ENCODE data around the gene ADAMTS15.

Gene ADAMTS15

DNA sequence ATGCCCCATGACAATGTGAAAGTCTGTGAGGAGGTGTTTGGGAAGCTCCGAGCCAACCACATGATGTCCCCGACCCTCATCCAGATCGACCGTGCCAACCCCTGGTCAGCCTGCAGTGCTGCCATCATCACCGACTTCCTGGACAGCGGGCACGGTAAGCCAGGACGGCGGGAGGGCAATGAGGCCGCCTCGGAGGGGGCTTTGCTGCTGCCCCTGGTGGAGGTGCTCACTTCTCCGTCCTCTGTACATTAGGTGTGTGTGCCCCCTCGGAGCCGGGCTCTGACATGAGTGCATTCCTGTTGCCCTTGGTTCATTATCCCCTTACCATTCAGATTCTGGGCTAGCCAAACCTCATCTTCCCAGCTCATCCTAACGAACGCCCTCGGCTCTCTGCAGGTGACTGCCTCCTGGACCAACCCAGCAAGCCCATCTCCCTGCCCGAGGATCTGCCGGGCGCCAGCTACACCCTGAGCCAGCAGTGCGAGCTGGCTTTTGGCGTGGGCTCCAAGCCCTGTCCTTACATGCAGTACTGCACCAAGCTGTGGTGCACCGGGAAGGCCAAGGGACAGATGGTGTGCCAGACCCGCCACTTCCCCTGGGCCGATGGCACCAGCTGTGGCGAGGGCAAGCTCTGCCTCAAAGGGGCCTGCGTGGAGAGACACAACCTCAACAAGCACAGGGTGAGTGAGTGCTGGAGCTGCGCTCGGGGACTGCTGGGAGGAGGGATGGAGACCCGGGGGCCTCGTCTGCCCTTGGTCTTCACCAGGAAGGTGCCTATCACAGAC is 13.8 kb downstream of the ADAMTS15 start:
- no peak for DNase-seq

DNA sequence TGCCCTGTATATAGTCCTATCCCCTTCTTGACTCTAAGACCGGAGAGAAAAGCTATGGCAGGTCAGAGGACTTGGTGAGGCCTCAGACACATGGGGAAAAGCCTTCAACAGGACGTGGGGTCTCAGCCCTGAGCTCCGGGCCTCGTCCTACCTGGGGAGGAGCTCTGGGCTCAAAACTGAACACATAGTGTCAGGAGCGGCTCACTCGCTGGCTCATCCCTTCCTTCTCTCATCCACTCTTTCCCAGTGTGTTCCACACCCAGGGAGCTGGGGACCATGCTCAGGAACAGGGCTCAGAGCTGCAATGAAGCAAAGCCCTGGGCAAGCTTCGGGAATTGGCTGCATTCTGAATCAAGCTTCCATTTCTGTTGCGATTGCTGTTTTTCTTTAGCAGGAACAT is 14.5 kb downstream of the ADAMTS15 start:
- no peak for DNase-seq

DNA sequence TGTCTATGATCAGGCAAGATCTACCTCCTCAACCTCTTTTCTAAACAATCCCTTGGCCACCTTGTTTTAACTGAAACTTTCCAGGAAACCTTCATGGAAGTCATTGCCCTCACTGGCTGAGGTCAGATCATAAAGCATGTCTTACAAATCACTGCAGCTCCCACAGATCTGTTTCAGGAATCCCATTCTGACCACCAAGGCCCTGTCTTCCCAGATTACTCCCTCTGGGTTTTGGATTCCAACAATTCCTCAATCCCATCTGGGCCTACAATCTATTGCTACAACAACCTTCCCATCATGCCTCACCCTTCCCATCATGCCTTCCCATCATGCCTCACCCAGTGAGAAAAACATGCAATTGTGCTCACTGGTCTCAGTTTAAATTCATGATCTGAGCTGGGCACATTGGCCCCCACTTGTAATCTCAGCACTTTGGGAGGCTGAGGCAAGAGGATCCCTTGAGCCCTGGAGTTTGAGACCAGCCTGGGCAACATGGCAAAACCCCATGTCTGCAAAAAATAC is 15.9 kb downstream of the ADAMTS15 start:
- no peak for DNase-seq

DNA sequence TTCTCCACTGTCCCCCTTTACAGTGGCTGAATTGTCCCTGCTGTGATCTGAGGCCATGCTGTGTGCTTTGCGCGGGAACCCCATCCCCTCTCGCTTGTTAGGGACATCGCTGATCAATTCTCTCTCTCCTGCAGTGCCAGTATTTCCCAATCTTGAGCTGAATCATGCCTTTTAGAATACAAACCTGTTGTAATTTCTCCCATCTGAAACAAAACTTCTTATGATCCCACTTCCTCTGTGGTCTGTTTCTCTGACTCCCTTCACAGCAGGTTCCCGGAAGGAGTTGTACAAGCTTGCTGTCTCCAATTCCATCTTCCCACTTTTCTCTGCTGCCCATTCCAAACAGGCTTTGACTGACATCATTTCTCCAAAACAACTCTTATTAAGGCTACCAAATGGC is 16.8 kb downstream of the ADAMTS15 start:
- DNase-seq: no peak

DNA sequence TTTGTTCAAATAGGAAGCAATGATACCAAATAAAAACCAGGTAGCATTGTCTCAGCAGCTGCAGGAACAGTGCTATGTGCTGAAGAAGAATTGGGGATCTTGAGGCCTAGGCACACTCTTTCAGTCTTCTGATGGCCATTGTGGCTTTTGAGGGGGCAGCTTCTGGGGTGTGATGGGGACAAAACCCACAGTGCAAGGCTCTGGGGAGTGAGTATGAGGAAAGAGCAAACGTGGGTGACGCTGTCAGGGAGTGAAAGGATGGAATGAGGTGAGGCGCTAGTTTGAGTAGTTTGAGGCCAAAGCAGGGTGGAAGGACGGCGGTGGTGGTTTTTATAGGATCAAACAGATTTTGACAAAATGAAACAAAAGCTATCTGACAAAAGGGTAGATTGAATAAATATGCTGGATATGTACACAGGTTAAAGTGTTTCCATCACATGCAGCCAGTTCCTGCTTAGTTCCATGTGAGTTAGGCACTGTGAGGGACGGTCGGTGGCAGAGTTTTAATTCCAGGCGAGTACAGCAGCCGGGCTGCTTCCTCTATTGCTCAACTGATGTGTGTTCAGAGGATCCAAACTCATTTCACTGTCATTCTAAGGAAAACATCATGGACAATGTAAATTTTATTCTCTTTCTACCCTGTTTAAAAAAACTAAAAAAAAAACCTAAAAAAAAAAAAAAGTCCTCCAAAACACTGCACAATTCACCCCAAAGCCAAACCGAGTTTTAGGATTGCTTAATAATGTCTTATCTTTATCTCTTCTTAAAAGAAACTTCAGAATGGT is 18.9 kb downstream of the ADAMTS15 start:
- no peak for DNase-seq

DNA sequence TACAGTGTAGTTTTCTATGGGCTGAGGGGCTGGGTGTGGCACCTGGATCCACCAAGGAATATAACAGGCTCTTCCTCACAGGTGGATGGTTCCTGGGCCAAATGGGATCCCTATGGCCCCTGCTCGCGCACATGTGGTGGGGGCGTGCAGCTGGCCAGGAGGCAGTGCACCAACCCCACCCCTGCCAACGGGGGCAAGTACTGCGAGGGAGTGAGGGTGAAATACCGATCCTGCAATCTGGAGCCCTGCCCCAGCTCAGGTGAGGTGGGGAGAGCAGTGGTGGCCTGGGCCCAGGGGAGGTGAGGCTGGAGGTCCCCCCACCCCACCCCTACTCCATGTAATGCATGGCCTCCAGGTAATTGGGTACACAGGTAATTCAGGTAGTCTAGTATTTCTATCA is 20.7 kb downstream of the ADAMTS15 start:
- DNase-seq: no peak

DNA sequence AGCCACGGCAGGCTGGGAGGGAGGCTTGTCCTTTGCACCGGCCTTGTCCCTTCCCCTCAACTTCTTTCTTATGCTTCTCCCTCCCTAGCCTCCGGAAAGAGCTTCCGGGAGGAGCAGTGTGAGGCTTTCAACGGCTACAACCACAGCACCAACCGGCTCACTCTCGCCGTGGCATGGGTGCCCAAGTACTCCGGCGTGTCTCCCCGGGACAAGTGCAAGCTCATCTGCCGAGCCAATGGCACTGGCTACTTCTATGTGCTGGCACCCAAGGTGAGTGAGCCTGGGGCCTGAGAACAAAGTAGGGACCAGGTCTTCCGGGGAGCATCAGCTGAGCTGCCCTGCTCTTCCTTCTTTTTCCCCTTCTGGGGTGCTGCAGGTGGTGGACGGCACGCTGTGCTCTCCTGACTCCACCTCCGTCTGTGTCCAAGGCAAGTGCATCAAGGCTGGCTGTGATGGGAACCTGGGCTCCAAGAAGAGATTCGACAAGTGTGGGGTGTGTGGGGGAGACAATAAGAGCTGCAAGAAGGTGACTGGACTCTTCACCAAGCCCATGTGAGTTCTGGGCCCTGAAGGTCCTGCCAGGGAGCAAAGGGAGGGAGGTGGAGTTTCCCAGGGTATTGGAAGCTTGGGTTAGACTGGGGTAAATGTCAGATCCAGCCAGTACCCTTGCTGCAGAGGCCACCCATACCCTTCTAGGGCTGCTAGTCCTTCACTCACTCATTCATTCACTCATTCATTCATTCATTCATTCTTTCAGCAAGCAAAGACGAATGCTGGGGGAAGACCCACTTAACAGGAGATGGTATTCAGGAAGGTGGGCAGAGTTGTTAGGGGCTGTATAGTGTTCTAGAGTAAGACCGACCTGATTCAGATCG is 22.6 kb downstream of the ADAMTS15 start:
- DNase-seq: no peak

DNA sequence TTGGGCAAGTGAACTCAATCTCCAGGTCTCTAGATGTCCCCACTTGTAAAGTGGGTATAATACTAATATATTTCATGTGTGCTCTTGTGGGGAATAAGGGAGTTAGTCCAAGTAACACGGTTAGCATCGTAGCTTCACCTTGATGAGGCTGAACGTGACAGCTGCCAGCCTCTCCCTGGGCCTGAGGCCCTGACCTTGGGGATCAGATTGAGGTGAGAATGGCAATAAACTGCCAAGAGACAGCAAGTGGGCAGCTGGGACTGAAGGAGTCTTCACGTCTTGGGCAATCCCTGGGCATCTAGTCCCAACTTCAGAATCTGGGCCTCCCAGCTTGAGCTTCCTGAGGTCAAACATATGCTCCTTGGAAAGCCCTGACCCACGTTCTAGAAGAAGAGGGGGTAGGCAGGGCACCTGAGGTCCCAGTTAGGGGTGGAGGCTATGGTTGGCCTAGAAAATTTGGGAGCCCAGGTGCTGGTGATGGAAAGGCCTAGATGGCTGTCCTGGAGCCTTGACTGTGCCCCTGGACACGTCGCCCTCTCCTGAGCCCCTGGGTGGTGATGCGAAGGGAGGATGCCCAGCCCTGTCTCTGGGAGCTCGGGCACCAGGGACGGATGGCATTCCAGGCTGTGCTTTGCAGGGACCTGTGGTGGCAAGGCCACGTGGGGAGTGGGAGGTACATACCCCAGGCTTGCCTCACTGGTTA is 23.4 kb downstream of the ADAMTS15 start:
- no peak for DNase-seq

DNA sequence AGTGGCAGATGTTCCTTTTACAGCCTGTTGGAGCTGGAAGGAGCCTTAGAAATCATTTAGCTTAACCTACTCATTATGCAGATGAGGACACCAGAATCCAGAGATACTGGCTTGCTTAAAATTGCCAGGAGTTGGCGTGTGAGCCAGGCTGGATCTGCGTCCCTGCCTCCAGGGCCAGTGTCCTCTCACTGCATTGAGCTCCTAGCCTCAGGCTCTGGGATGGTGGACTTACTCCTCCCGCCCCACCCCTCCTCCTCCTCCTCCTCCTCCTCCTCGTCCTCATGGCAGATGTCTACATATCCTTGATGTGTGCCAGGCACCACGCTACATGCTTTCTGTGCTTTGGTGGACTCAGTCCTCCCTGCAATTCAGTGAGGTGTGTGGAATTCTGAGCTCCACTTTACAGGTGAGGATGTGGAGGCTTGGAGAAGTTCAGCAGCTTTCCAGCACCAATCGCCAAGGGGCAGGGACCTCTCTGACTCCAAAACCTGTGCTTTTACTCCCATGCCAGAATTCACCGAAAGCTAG is 24.1 kb downstream of the ADAMTS15 start:
- DNase-seq: no peak

DNA sequence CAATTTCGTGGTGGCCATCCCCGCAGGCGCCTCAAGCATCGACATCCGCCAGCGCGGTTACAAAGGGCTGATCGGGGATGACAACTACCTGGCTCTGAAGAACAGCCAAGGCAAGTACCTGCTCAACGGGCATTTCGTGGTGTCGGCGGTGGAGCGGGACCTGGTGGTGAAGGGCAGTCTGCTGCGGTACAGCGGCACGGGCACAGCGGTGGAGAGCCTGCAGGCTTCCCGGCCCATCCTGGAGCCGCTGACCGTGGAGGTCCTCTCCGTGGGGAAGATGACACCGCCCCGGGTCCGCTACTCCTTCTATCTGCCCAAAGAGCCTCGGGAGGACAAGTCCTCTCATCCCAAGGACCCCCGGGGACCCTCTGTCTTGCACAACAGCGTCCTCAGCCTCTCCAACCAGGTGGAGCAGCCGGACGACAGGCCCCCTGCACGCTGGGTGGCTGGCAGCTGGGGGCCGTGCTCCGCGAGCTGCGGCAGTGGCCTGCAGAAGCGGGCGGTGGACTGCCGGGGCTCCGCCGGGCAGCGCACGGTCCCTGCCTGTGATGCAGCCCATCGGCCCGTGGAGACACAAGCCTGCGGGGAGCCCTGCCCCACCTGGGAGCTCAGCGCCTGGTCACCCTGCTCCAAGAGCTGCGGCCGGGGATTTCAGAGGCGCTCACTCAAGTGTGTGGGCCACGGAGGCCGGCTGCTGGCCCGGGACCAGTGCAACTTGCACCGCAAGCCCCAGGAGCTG is 24.8 kb downstream of the ADAMTS15 start:
- no peak for DNase-seq

DNA sequence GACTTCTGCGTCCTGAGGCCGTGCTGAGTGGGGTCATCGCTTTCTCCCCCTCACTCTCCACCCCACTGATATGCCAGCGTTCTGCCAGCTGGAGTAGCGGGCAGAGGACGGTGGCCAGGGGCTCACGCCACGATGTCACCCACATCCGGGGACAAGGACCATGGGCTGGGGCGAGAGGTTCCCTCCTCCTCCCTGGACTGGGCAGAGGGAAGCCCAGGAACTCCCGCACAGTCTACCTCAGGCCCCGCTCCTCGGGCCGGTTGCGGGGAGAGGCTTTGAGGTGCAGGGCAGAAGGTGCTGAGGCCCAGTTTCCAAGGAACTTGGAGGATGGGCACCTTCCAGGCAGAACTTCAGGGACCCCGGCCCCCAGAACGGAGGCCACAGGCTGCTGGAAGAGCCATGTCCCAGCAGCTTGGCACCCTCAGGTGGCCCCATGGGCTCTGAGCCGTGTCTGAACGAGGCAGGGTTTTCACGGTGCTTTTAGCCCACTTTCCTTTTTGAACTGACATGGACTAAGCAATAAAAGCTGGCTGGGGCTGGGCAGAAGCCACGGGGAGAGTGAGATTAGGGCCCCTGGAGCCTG is 25.4 kb downstream of the ADAMTS15 start:
- no peak for DNase-seq

DNA sequence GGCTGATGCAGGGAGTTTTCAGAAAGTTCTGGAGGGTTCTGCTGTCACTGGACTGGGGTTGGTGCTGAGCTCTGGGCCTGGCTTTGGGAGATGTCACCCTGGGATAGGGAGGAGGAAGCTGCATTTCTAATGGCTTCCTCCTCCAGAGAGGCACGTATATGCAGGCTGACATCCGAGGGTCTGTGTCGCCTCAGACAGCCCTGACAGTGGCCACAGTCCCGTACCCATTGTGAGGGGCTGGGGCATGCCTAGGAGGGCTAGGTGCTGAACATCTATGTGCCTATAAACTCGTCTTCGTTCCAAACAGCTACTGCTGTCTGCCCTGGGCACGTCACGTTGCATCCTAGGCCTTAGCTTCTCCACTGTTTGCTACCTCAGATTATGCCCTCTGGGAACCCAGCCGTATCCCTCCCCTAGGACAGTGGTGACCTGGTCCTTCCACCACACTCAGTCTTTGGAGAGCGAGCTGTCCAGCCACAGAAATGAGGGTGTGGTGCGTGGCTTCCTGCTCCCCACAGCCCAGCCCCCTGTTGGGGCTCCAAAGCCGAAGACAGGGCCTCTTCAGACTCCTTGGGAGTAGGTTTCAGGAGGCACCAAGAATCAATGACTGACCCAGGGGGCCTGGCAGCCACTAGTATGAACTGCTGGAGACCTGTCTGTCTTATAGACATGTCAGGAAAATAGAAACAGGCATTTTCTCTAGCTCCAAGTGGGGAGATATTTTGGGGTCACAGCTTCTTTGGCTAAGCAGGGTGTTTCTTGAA is 26.4 kb downstream of the ADAMTS15 start:
- DNase-seq: no peak

DNA sequence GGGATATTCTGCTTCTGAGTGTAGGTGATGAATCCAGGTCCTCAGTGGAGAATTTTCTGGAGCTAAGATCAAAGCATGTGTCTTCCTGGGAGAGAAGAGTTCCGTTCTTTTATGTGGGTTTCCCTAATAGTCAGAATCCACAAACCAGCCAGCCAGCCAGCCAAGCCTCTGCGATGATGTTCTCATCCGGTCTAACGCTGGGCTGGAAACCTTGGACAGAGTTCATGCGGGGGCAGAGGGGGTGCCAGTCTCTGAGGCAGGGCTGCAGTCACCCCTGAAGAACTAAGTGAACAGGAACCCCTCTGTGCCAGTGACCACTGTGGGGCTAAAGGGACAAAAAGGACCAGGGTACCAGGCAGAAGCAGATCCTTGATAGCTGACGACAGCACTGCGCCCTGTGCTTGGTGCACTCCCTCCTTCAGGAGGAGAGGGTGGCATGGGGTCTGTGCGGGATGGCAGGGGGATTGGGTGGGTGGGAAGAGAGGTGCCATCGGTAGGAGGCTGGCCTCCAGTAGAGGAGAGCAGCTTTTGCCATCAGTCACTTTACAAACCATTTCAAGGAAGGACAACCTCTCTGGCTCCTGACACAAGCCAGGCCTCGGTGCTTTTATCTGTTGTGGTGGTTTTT is 27.1 kb downstream of the ADAMTS15 start:
- no peak for DNase-seq

DNA sequence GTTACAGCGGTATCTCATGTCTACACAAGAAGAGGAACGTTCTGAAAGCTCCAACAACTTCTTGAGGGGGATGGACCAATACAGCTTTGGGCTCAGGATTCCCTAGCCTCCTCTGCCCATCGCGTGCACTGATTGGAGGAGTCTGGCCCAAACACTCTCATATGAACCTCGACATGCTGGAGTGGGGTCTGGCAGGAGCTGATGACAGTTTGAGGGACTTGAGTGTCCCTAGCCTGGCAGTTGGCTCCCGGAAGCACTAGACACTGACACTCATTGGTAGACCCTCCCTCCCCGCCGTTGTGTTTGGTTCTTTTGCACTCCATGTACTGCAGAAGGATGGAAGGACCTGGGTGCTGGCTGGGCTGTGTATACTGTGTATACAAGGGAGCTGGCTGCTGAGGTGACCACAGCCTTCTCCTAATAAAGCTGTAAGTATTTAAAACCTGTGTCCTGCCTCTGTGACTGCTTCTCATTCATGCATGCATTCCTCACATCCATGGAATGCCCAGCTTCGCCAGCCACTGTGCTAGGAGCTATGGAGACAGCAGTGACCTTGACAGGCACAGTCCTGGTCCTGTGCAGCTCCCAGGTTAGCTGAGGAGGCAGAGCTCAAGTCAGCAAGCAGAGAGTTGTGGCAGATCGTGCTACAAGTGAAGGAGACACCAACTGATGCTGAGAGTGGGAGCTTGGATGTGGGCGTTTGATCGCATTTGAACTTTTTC is 27.9 kb downstream of the ADAMTS15 start:
- DNase-seq: no peak

DNA sequence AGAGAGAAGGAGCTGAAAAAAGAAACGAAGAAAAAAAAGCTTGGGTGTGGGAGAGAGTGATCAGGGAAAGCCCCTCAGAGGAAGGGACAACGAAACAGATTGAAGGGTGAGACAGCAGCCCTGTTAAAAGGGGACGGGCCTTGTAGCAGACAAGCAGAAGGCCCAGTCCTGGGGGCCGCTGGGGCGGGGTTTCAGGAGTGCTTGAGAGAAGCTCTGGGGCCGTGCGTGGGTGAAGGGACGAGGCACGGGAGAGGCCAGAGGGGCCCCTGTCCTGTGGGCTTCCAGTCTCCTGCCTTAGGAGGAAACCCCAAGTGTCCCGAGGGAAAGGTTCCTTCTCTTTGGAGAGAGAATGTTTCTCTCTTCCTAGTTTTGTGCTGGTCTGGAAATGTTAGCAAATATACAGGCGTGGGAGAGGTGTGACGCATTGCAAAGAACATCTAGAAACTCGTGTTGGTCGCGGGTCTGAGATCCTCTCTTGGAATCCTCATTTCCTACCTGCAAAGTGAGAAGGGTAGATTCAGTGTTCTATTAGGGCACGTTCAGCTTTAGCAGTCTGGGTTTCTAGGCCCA is 28.6 kb downstream of the ADAMTS15 start:
- DNase-seq: no peak

DNA sequence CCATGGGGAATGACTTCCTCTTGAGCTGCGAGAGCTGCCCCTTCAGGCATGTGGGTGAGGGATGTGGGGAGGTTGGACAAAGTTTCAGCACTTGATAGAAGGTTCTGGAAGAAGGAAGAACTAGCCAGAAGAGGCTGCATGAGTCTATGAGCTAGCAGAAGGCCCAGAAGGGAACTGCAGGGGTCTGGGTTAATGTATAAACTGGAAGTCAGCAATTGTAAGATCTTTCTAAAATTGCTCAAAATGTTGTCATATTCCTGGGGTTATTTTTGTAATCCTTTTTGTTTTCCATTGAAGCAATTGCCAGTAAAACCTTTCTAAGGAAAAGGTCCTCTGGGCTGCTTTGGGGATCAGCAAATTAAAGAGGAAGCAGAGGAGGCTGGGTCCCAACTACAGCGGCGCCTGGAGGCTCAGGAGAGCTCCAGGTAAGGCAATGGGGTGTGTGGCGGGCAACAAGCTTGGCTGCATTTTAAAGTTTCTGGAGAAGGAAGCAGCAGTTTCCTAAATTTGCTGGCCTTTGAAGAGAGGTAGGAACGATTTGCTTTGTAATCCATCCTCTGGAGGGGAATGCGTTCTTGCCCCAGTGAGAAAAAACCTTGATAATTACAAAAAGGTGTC is 29.2 kb downstream of the ADAMTS15 start:
- DNase-seq: no peak

DNA sequence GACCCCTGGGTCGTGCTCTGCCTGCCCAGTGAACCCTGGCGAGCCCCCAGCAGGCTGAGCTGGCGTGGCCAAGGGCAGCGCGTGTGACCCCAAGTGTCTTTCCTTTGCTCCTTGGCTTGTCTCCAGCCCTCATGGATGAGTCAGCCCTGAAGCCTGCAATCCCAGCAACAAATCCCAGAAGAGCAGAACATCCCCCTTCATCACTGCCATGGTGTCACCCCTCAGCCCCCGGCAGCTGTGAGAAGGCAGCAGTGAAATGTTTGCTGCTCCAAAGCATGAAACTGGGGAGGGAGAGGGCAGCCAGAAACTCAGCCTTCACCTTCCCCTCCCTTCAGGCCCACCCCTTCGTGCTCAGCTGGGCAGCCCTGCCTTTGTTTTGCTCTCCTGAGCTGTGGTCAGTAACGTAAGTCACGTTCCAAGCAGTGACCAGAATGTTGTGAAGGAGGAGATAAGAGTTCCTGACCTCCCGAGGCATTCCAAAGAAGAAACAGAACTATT is 29.8 kb downstream of the ADAMTS15 start:
- no peak for DNase-seq

DNA sequence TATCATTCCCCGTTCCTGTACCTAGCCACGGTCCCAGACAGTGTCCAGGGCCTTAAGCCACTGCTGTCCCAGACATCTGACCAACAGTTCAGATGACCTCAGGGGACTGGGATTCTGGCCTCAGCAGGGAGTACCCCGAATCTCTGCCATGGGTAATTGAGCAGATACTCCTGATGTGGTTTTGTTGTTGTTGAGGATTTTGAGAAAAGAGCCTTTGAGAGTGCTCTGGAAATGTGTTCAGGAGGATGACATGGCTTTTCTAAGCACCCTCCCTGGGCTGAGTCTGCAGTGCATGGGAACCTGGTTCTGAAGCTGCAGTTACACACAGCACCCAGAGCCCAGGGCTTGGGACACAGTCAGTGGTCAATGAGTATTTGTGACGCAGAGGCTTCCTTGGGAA is 30.4 kb downstream of the ADAMTS15 start:
- DNase-seq: no peak
